K562 (cell line): ENCODE data around the gene RPLP2. TPM values are rescaled to one million over a fixed set of nuclear protein-coding genes. Genes with fewer than 3 reads are reported as not detected.

Experiments used
- ATAC-seq: fragments of 200-7000 bp; cut with Tn5 transposase; 3 replicates; pipeline ENCODE4 v1.9.1; 2020; ENCODE audit warnings: moderate library complexity
- BruUV-seq: library from RNA; stranded (reverse); fragments of 400-500 nt; replicated peaks from 2 replicates; lab custom pipeline; 2021; lab: Mats Ljungman, UMichigan
- CTCF ChIA-PET: fragments of 300-600 bp; formaldehyde crosslinking; extraction: SDS; loops from one replicate; lab custom pipeline; 2021; ENCODE audit warnings: low intra/inter-chr PET ratio; lab: Yijun Ruan, JAX
- POLR2A ChIA-PET: fragments of 300-600, 350-650 bp; sonication (Branson Sonifier 250); formaldehyde crosslinking; extraction: SDS; loops from one replicate; lab custom pipeline; 2021; ENCODE audit warnings: antibody characterized with exemption, inconsistent platforms; lab: Yijun Ruan, JAX
- DNase-seq, 4 experiments: peaks; one replicate each; pipeline versions ENCODE4 v3.0.0 to v3.0.0-alpha.2; 2011 to 2018; ENCODE audit warnings: low spot score in 3 of 4, mixed read lengths in 3 of 4; ENCODE audit errors: extremely low read depth in 1 of 4
- FAIRE-seq: peaks from 2 replicates; lab custom pipeline; 2011; peaks lifted over from hg19 to GRCh38; lab: Jason Lieb, UNC
- H2AFZ ChIP-seq: 2 replicates; pipeline ENCODE4 v1.6.0; 2011; ENCODE audit warnings: low read depth, low read length, control low read depth, inconsistent platforms
- H3K27ac ChIP-seq: fragments of 200-600 bp; 3 replicates; pipeline ENCODE4 v1.8.0; 2011; ENCODE audit warnings: low read depth, mild to moderate bottlenecking, control low read depth, inconsistent platforms, low read length, moderate library complexity, mixed read lengths; ENCODE audit errors: extremely low read depth
- H3K27me3 ChIP-seq, 2 experiments: fragments of 300-600 bp in 1 of 2; 2 replicates in 1 of 2; 3 replicates in 1 of 2; pipeline versions ENCODE4 v1.6.0 to v1.8.0; 2011; ENCODE audit warnings: inconsistent platforms in 2 of 2, low read length in 2 of 2, mild to moderate bottlenecking in 1 of 2, mixed read lengths in 1 of 2, moderate library complexity in 1 of 2; ENCODE audit not compliant: control insufficient read depth in 2 of 2, insufficient read depth in 2 of 2
- H3K36me3 ChIP-seq: fragments of 300-600 bp; 3 replicates; pipeline ENCODE4 v1.8.0; 2011; ENCODE audit warnings: mild to moderate bottlenecking, low read length, inconsistent platforms; ENCODE audit not compliant: control insufficient read depth, insufficient read depth
- H3K4me1 ChIP-seq, 2 experiments: fragments of 200-600 bp in 1 of 2; replicated peaks in 1 of 2; 2 replicates in 1 of 2; 3 replicates in 1 of 2; pipeline versions ENCODE4 v1.5.1 to v1.8.0; 2011; ENCODE audit warnings: inconsistent platforms in 2 of 2, low read length in 2 of 2, mild to moderate bottlenecking in 1 of 2, mixed read lengths in 1 of 2, moderate library complexity in 1 of 2; ENCODE audit not compliant: control insufficient read depth in 2 of 2, insufficient read depth in 2 of 2
- H3K4me2 ChIP-seq: 2 replicates; pipeline ENCODE4 v1.6.1; 2011; ENCODE audit warnings: low read length, control low read depth, inconsistent platforms, mixed read lengths; ENCODE audit not compliant: insufficient read depth
- H3K4me3 ChIP-seq: fragments of 200-600 bp; sonication (generic), shearing (Covaris generic); 2 replicates; pipeline ENCODE4 v1.5.1; 2016; ENCODE audit warnings: control low read depth, inconsistent platforms
- H3K79me2 ChIP-seq: fragments of 200-600 bp; 3 replicates; pipeline ENCODE4 v1.8.0; 2011; ENCODE audit warnings: low read length, inconsistent platforms; ENCODE audit not compliant: control insufficient read depth, insufficient read depth
- H3K9ac ChIP-seq, 2 experiments: 2 replicates each; pipeline versions ENCODE4 v1.6.0 to v1.6.1; 2011; ENCODE audit warnings: low read depth in 2 of 2, low read length in 2 of 2, control low read depth in 1 of 2, inconsistent platforms in 1 of 2, mild to moderate bottlenecking in 1 of 2, mixed read lengths in 1 of 2; ENCODE audit not compliant: insufficient read depth in 1 of 2
- H3K9me1 ChIP-seq: one replicate; pipeline ENCODE4 v1.6.0; 2011; ENCODE audit warnings: inconsistent platforms, mild to moderate bottlenecking, low read length, moderate library complexity; ENCODE audit not compliant: control insufficient read depth, insufficient read depth
- H3K9me3 ChIP-seq: replicated peaks from 2 replicates; pipeline ENCODE4 v1.5.1; 2011; ENCODE audit warnings: low read depth, low read length, inconsistent platforms; ENCODE audit not compliant: control insufficient read depth, insufficient read depth
- H4K20me1 ChIP-seq: replicated peaks from 2 replicates; pipeline ENCODE4 v1.6.1; 2011; ENCODE audit warnings: low read length, inconsistent platforms, mixed read lengths; ENCODE audit not compliant: control insufficient read depth, insufficient read depth
- FOXP4 ChIP-seq: sonication (generic); formaldehyde crosslinking; IDR thresholded peaks from 2 replicates; pipeline ENCODE4 v1.8.0; 2022; ENCODE audit warnings: mild to moderate bottlenecking, missing genetic modification reagents, borderline replicate concordance
- MIER1 ChIP-seq: fragments of 450-650 bp; IDR thresholded peaks from 2 replicates; pipeline ENCODE4 v1.6.1; 2016; ENCODE audit warnings: antibody characterized with exemption, mild to moderate bottlenecking, low read depth
- SIN3A ChIP-seq, 2 experiments: fragments of 150-350 bp in 1 of 2; IDR thresholded peaks; 2 replicates each; pipeline ENCODE4 v1.6.1; 2011 to 2016; ENCODE audit warnings: borderline replicate concordance in 2 of 2, low read depth in 2 of 2, low read length in 2 of 2, mild to moderate bottlenecking in 2 of 2, moderate library complexity in 2 of 2; ENCODE audit not compliant: control insufficient read depth in 1 of 2
- SIRT6 ChIP-seq: IDR thresholded peaks from one replicate; pipeline ENCODE4 v1.6.1; 2012; ENCODE audit warnings: low read depth, mild to moderate bottlenecking, control low read depth, inconsistent platforms, low read length, moderate library complexity
- WGBS: fragments of 100-300 bp; shearing (Covaris generic); methylation state at CpG from one replicate; pipeline ENCODE4 v1.1.6; 2016; ENCODE audit warnings: low coverage, mixed read lengths; ENCODE audit not compliant: insufficient coverage; ENCODE audit errors: missing lambda C conversion rate; 5-methylcytosine and 5-hydroxymethylcytosine counted together
- in situ Hi-C: fragments of 300-500 bp; cut with MboI; formaldehyde crosslinking; loops from 4 replicates; pipeline ENCODE4 v1.15.0; 2018; ENCODE audit warnings: inconsistent platforms, mixed read lengths
- intact Hi-C: fragments of 100-400 bp; cut with micrococcal nuclease; formaldehyde crosslinking; loops from 2 replicates; pipeline ENCODE4 v1.14.2; 2022
- polyA plus RNA-seq, 8 experiments: library from polyadenylated mRNA; depleted of rRNA in 4 of 8; stranded (reverse) in 5 of 8; unstranded in 3 of 8; fragments of >200 nt; fragmentation: Nextera tagmentation in 2 of 8; fragmentation: Illumina TruSeq in 1 of 8; extraction: Ambion mirVana in 2 of 8; extraction: Trizol in 1 of 8; gene quantifications; 2 replicates each; pipeline versions ENCODE4 v1.2.1 to v1.2.3, GENCODE V29; 2011 to 2014; ENCODE audit warnings: inconsistent platforms in 1 of 8, missing spikeins in 1 of 8
- total RNA-seq, 7 experiments: library from RNA; depleted of rRNA in 6 of 7; stranded (reverse); fragments of >200 nt in 6 of 7; fragmentation: Illumina TruSeq in 2 of 7; extraction: Trizol in 2 of 7; gene quantifications; 2 replicates each; pipeline versions ENCODE4 v1.2.1 to v1.2.3, GENCODE V29; 2011 to 2021; ENCODE audit warnings: low replicate concordance in 1 of 7

RPLP2 gene
- total and polyA plus RNA-seq, 9 of the 15 experiments (the other 6 are each of a cell fraction or from before 2014, with no cell fraction given), result 528 to 3,807 (median 1,633) TPM

- 0 out of 4 replicates have a peak, but pooled peaks of 1 of the 2 experiments have one; percentile 17 for TF ChIP-seq SIN3A (IDR thresholded peaks at IDR 0.05; ENCODE audit: borderline replicate concordance in 2 of 2, control insufficient read depth in 1 of 2, low read depth in 2 of 2, low read length in 2 of 2)
- peak; percentile 51 for TF ChIP-seq SIRT6
- TF ChIP-seq FOXP4, result 0 out of 2 replicates have a peak, but pooled peaks have one; percentile 63
- no peak for TF ChIP-seq MIER1
Observed at GRCh38 chr11:811446-812245, 1.9 kb downstream of the RPLP2 start (continued).

GRCh38 chr11:812390-812789, 2.6 kb downstream of the RPLP2 start:
- Histone ChIP-seq H2AFZ (no peak overlapping the region), H3K4me1 (peaks cover 17 to 47% of the 10 kb centered on the region in 2 experiments; a peak in 4 of 5 replicates), H3K9me1 (peaks cover 3% of the 10 kb centered on the region), H3K9me3 (no peaks in the 10 kb centered on the region), H3K27ac (peak overlapping the region; percentile 98), H3K4me3 (peak overlapping the region; percentile 99; the same call in 1 of the 2 replicates), H3K79me2 (peaks cover 62% of the 10 kb centered on the region), H3K36me3 (peaks cover 48% of the 10 kb centered on the region), H3K27me3 (no peaks in the 10 kb centered on the region), H4K20me1 (peaks cover 24% of the 10 kb centered on the region), H3K4me2 (peak overlapping the region; percentile 100), H3K9ac (peak overlapping the region; percentile 94 to 98)
- FAIRE-seq, result no peak
- ChIA-PET CTCF (no interaction called here), POLR2A (interaction anchor here (0.7 to 2.5 kb wide), 7 partner anchors 7 to 47 kb away, joined by 3 to 12 read pairs (median 4); partner anchors contain the start of gene PNPLA2)
- in situ Hi-C loops, result no loop called here
- no peak for ATAC-seq
- BruUV-seq, result no TSS peak
- DNase-seq, result no peak
- 84% methylated on average over 2 of the region's 3 CpGs for WGBS
- intact Hi-C loops, result no loop called here
